CD1c-positive myeloid dendritic cell (primary cell): ENCODE data around the gene PISD.
"Not testable (repeated sequence)": the region's sequence is repeated elsewhere in the genome, so short reads cannot be mapped to it uniquely, and the experiment has no call there.

Experiments
- DNase-seq: peaks from one replicate; pipeline ENCODE4 v3.0.0-alpha.2; 2016; ENCODE audit errors: extremely low spot score

The PISD gene

DNA sequence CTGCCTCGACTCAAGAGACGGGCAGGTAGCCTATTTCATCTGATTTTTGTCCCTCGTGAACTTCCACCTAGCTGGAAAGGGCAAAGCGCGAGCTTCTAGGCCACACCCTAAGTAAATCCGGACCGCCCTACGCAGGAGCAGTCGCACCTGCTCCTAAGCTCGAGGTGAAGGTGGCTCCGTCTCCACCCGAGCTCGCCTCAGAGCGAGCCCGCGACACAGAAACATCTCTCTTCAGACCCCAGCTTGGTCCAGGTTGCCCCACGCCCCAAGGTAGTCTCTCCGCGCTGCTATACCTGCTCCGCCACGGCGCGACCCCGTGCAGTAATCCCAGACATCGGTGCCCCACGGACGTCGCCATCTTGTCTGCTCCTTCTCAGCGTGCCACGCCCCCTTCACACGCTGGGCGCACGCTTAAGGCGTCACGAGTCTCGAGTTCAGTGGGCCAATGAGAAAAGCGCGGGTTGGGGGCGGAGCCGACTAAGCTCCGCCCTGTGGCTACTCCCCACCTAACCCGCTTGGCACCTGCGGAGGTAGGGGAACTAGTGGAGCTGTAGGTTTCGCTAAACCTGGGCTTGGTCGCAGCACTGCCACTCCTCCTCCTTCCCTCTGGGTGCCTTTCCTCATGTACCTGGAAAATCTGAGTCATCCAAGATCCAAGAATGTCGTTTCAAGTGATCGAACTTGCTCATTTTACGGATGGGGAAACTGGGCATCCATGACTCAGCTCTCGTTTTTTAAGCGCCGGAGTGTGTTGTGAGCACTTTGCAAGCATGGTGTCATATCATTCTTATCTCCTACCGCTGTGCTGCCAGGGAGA lies at the start of gene PISD:
TSS of gene PISD (minus strand) at position 365 of the 817 bp plus-strand sequence. CDS start at position 358, 7 bp downstream.
- peak; percentile 99 for DNase-seq

GRCh38 chr22:31711226-31711625 lies 49.2 kb upstream of the PISD start:
- DNase-seq, result peak; percentile 71

DNA sequence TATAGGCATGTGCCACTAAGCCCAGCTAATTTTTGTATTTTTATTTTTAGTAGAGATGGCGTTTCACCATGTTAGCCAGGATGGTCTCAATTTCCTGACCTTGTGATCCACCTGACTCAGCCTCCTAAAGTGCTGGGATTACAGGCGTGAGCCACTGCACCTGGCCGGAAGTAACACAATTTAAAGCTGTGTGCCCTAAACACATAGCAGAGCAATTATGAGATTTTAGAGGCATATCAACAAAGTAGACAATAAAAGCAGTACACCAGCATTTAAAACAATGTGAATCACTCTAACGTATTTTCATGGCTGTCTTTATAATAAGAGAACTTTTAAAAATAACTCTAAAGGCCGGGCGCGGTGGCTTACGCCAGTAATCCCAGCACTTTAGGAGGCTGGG lies 45.5 kb upstream of the PISD start:
- no peak for DNase-seq

DNA sequence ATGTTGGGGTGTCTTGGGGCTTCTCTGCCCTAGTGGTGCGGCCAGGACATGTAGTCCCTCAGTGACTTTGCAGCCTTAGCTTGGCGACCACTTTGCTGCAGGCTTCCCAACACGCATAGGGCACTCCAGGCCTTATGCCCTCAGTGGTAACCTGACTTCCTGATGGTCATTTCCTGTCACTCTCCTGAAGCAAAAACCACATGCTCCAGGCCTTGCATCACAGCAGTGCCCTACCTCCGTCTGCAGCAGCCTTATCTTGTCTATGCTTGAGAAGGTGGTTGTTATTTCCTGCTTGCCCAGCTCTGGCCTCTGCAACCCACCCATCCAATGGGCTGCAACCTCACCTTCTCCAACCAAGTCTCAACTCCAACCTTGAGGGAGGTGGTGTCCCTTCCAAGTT lies 33.4 kb upstream of the PISD start:
- no peak for DNase-seq

GRCh38 chr22:31694046-31694445 lies 32.0 kb upstream of the PISD start:
- not testable (repeated sequence) for DNase-seq

GRCh38 chr22:31692186-31692886 lies 30.3 kb upstream of the PISD start:
- peak; percentile 24 for DNase-seq

- no peak for DNase-seq
Observed at GRCh38 chr22:31691408-31691807, 29.4 kb upstream of the PISD start.

GRCh38 chr22:31683181-31684105 lies 21.4 kb upstream of the PISD start:
- DNase-seq, result no peak

DNA sequence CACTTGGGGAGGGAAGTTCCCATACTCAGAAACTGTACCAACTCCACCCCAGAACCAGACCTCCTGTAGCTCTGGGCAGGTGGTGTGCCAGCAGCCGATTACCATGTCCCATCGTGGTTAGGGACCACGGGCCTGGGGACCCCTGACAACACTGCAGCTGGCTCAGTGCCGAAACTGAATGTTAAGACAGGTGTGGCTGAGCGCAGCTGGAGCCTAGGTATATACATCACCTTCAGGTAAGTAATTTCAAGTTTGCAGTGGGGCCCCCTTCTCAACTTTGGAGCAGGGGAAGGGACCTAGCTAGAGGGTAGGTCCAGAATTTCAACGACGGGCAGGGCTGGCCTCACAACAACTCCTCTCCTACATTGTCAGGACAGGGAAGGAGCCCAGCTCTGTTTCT lies 20.7 kb upstream of the PISD start:
- no peak for DNase-seq

GRCh38 chr22:31681349-31682345 lies 19.6 kb upstream of the PISD start:
- no peak for DNase-seq

GRCh38 chr22:31680861-31681341 lies 18.9 kb upstream of the PISD start:
- peak; percentile 81 for DNase-seq

DNA sequence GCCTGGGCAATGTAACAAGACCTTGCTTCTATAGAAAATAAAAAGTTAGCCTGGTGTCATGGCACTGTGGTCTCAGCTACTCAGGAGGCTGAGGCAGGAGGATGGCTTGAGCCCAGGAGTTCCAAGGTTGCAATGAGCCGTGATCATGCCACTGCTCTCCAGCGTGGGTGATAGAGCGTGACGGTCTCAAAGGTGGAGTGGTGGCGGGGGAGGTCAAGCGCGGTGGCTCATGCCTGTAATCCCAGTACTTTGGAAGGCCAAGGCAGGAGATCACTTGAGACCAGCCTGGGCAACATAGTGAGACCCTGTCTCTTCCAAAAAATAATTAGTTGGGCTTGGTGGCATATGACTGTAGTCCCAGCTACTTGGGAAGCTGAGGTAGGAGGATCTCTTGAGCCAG lies 16.7 kb upstream of the PISD start:
- DNase-seq, result no peak

DNA sequence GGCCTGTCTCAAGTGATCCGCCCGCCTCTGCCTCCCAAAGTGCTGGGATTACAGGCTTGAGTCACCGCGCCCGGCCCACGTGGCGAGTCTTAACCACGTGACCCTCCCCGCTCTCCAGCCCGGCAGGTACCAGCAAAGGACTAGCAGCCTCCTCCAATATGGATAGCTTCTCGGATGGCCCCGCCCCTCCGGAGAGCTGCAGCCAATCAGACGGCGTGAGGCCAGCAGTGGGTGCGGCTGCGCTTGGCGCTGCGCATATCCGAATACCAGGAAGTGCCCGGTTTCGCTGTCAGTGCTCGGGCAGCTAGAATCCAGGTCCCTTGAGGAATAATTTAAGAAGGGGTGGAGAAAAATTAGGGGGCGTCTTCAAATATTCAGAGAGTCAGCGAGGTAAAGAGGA lies 14.7 kb upstream of the PISD start:
- peak; percentile 96 for DNase-seq

DNA sequence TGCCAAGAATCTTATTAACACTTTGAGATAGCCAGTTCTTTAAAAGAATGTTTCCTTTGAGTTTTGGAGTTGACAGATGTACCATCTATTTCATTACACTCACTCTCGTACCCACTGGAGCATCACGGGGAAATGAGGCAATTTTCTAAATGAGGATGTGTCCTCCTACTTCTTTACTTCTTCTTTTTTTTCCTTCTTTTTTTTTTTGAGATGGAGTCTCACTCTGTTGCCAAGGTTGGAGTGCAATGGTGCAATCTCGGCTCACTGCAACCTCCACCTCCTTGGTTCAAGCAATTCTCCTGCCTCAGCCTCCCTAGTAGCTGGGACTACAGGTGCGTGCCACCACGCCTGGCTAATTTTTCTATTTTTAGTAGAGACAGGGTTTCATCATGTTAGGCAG lies 12.2 kb upstream of the PISD start:
- peak; percentile 80 for DNase-seq

DNA sequence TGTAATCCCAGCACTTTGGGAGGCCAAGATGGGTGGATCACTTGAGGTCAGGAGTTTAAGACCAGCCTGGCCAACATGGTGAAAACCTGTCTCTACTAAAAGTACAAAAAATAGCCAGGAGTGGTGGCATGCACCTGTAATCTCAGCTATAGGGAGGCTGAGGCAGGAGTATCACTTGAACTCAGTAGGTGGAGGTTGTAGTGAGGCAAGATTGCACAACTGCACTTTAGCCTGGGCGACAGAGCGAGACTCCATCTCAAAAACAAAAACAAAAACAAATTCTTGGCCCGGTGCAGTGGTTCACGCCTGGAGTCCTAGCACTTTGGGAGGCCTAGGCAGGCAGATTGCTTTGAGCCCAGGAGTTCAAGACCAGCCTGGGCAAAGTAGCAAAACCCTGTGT lies 6.8 kb upstream of the PISD start:
- DNase-seq, result not testable (repeated sequence)

- DNase-seq, result no peak
Observed at GRCh38 chr22:31662668-31663037, 638 bp upstream of the PISD start.

- peak; percentile 77 for DNase-seq
Observed at GRCh38 chr22:31660860-31661341, 1.1 kb downstream of the PISD start.

DNA sequence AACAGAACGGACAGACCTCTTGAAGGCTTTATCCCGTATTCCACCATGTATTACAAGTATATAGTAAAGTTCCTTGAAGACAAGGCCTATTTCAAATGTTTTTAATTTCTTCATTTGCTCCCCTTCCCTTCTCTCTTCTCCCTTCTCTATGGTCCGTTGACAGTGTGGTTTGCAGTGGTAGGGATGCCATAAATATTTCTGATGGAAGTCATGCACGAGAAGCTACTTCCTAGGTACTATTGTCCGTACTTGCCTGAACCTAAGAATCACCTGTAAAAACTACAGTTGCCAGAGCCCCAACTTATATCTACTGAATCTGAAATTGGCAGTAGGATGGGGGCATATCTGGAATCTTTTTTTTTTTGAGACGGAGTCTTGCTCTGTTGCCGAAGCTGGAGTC lies 2.8 kb downstream of the PISD start:
- DNase-seq, result no peak

DNA sequence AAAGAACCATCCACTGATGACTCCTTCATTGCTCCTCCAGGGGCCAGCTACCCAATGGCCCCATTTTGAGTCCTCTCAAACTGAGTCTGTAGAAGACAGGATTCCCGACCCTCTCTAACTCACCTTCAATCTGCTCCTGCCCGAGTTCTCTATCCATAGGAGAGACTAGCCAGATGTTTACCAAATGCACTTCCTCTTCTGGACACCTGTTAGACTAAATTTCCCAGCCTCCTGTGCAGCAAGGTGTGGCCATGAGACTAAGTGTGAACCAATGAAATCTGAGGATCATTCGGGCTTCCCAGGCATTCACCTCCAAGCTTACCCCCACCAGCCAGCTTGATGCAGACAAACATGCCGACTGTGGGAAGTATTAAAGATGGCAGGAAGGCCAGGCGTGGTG lies 7.6 kb downstream of the PISD start:
- DNase-seq, result no peak

GRCh38 chr22:31653944-31654343 lies 8.1 kb downstream of the PISD start:
- no peak for DNase-seq
